AG04450 (cell line): Measurements from ENCODE around the gene RBMY1D. TPM values are rescaled to one million over a fixed set of nuclear protein-coding genes. Genes with fewer than 3 reads are reported as not detected.
"Not testable (repeated sequence)": the region's sequence is repeated elsewhere in the genome, so short reads cannot be mapped to it uniquely, and the experiment has no call there.

ENCODE experiments used
- CTCF ChIA-PET: fragments of 300-600, 350-600 bp; formaldehyde crosslinking; extraction: SDS; loops from one replicate; lab custom pipeline; 2022; ENCODE audit warnings: antibody characterized with exemption, inconsistent platforms; lab: Charles Lee
- POLR2A ChIA-PET: fragments of 350-600 bp; formaldehyde crosslinking; extraction: SDS; loops from one replicate; lab custom pipeline; 2021; ENCODE audit warnings: antibody characterized with exemption, inconsistent platforms; lab: Yijun Ruan, JAX
- DNase-seq: peaks from one replicate; pipeline ENCODE4 v3.0.0-alpha.2; 2011; ENCODE audit warnings: low read depth, low spot score
- H3K27ac ChIP-seq: one replicate; pipeline ENCODE4 v1.5.1; 2012; ENCODE audit warnings: low read depth, low read length, control low read depth
- H3K27me3 ChIP-seq: one replicate; pipeline ENCODE4 v1.6.0; 2012; ENCODE audit warnings: low read length; ENCODE audit not compliant: control insufficient read depth, insufficient read depth
- H3K4me3 ChIP-seq: 2 replicates; pipeline ENCODE4 v1.5.1; 2011; ENCODE audit warnings: mild to moderate bottlenecking, low read depth, low read length, control low read depth
- H3K9me3 ChIP-seq: 2 replicates; pipeline ENCODE4 v1.5.1; 2012; ENCODE audit warnings: low read length; ENCODE audit not compliant: control insufficient read depth, insufficient read depth
- polyA minus RNA-seq: library from RNA; depleted of rRNA, polyadenylated mRNA; stranded (reverse); fragments of >200 nt; gene quantifications from 2 replicates; pipeline ENCODE4 v1.2.3, GENCODE V29; 2011; rRNA and poly(A)+ RNA removed
- polyA plus RNA-seq: library from polyadenylated mRNA; depleted of rRNA; stranded (reverse); fragments of >200 nt; gene quantifications from 2 replicates; pipeline ENCODE4 v1.2.3, GENCODE V29; 2011; rRNA removed
- TF ChIP-seq, protein P1 (sequence below): IDR thresholded peaks from 2 replicates; pipeline ENCODE4 v1.5.1; 2011; ENCODE audit warnings: low read depth, low read length, control low read depth, inconsistent platforms

RBMY1D gene
- polyA plus RNA-seq (not detected in 2 replicates), polyA minus RNA-seq (not detected in 2 replicates)

DNA sequence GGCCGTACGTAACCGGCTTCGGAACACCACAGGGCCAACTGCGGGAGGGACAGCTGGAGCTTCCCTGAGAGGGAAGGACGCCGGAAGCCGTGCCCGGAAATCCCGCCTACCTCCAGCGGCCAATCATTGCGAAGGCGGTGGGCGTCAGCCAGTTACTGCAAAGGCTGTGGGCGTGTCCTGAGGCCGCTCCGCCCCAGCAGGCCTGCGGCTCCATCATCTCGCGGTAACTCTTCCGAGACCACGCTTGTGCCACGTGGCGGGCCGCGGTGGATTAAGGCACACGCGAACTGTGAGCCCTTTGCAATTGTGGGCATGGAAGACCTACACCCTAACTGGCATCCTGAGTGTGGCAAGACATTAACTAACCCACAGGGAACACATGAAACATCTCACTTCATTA lies at the start of gene RBMY1D:
Gene RBMY1D (minus strand): TSS at position 101 of the 400 bp plus-strand sequence. CDS start 2,013 bp downstream, outside the sequence.
- CTCF ChIA-PET, result not testable (repeated sequence)

DNA sequence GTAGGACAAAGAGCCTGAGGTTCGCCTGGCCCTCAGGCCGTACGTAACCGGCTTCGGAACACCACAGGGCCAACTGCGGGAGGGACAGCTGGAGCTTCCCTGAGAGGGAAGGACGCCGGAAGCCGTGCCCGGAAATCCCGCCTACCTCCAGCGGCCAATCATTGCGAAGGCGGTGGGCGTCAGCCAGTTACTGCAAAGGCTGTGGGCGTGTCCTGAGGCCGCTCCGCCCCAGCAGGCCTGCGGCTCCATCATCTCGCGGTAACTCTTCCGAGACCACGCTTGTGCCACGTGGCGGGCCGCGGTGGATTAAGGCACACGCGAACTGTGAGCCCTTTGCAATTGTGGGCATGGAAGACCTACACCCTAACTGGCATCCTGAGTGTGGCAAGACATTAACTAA lies 23.6 kb upstream of the RBMY1D start, which contains the start of gene RBMY1E:
Gene RBMY1E (minus strand): TSS at position 101 of the 400 bp plus-strand sequence. CDS start 1,978 bp downstream, outside the sequence.
- H3K27ac ChIP-seq, CTCF ChIA-PET, H3K27me3 ChIP-seq, DNase-seq, POLR2A ChIA-PET, H3K9me3 ChIP-seq, H3K4me3 ChIP-seq: not testable (repeated sequence)

More for the DNA sequence above, at the start of gene RBMY1D:
- POLR2A ChIA-PET, H3K9me3 ChIP-seq, H3K27me3 ChIP-seq, H3K4me3 ChIP-seq, H3K27ac ChIP-seq, DNase-seq: not testable (repeated sequence)

DNA sequence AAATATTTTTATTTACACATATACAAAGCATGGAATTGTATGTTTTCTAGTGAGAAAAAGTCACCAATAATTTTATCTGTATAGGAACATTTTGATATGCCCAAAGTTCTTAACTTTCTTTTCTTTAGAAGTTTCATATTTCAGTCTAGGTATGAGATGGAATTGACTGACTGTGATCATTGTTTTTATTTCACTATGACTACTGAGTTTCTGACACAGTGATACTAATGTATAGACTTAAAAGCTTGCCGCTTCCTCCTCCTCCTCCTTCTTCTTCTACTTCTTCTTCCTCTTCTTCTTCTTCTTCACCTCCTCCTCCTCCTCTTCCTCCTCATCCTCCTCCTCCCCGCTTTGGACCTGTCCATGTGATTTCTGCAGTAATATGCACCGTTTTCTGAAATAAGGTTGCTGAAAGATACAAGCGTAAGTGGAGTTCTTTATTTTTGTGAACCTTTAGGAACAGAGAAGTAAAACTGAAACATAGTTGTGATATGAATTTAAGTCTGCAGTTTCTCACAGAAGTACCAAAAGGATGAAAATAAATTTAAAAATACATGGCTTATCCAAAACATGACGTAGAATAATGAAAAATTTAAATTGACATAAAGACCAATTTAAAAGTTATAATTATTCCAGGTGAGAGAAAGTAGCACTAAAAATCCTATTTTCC lies 24.8 kb downstream of the RBMY1D start:
- CTCF ChIA-PET, POLR2A ChIA-PET: not testable (repeated sequence)

DNA sequence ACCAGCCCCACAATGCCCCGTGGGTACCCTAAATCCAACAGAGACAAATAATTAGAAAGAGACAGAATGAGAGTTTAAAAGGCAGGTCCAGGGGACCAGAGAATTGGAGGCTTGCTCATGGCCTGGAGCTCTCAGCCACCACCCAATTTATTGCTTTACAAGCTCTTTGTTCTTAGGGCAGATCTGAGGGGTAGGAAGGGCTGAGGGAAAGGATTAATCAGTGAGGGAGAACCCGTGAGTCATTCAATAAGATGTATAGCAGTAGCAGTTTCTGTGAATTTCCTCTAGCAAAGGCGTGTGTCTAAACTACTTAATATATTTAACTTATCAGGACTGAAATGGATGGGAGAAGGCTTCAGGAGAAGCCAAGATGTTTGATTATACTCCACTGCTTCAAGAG lies 48.8 kb downstream of the RBMY1D start:
- POLR2A ChIA-PET, result no interaction called here
- Histone ChIP-seq H3K4me3 (no peak overlapping the region), H3K27ac (no peak overlapping the region), H3K9me3 (no peaks in the 10 kb centered on the region), H3K27me3 (no peaks in the 10 kb centered on the region)
- CTCF ChIA-PET, result no interaction called here
- TF ChIP-seq, protein P1, sequence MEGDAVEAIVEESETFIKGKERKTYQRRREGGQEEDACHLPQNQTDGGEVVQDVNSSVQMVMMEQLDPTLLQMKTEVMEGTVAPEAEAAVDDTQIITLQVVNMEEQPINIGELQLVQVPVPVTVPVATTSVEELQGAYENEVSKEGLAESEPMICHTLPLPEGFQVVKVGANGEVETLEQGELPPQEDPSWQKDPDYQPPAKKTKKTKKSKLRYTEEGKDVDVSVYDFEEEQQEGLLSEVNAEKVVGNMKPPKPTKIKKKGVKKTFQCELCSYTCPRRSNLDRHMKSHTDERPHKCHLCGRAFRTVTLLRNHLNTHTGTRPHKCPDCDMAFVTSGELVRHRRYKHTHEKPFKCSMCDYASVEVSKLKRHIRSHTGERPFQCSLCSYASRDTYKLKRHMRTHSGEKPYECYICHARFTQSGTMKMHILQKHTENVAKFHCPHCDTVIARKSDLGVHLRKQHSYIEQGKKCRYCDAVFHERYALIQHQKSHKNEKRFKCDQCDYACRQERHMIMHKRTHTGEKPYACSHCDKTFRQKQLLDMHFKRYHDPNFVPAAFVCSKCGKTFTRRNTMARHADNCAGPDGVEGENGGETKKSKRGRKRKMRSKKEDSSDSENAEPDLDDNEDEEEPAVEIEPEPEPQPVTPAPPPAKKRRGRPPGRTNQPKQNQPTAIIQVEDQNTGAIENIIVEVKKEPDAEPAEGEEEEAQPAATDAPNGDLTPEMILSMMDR, result no peak
- no peak for DNase-seq

More for the DNA sequence above, 24.8 kb downstream of the RBMY1D start:
- H3K4me3 ChIP-seq, DNase-seq, H3K27ac ChIP-seq, H3K9me3 ChIP-seq, H3K27me3 ChIP-seq: not testable (repeated sequence)

DNA sequence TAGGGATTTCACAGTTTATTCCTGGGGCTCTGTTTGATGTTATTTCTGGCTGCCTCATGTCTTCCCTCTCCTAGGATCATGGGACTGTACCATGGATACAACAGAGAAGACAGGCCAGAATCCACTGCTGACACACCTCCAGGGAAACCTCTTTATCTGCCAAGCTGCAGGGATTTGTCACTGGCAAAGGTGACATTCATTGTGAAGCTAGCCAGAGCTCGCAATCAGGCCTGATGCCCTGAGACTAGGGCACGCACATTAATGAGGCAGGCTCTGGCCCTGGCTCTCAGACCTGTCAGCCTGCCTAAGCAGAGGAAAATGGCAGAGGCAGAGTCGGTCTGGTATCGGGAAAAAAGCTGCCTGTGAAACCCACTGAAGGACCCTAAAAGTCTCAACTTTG lies 52.2 kb downstream of the RBMY1D start:
- Histone ChIP-seq H3K27me3 (no peaks in the 10 kb centered on the region), H3K4me3 (no peak overlapping the region), H3K27ac (no peak overlapping the region), H3K9me3 (no peaks in the 10 kb centered on the region)
- TF ChIP-seq, protein P1, result no peak
- ChIA-PET CTCF (no interaction called here), POLR2A (no interaction called here)
- no peak for DNase-seq

DNA sequence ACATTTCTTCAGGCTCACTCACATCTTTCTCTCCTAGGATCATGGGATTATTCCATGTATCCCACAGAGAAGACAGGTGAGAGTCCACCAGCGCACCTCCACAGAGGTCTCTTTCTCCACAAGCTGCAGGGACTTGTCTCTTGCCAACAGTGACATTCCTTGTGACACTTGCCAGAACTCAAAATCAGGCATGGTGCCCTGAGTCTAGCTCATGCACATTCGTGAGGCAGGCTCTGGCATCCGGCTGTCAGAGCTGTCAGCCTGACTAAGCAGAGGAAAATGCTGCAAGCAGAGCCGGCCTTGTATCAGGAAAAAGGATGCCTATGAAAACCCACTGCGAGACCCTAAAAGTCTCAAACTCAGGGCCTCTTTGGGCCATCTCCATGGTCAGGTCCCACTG lies 54.8 kb downstream of the RBMY1D start:
- DNase-seq, result no peak
- Histone ChIP-seq H3K4me3 (no peak overlapping the region), H3K27me3 (no peaks in the 10 kb centered on the region), H3K9me3 (no peaks in the 10 kb centered on the region; the same call in 1 of the 2 replicates), H3K27ac (no peak overlapping the region)
- TF ChIP-seq, protein P1, result no peak
- POLR2A ChIA-PET, result no interaction called here
- CTCF ChIA-PET, result no interaction called here
